Measurements from ENCODE around the gene FPR2.
"Not testable (repeated sequence)": the region's sequence is repeated elsewhere in the genome, so short reads cannot be mapped to it uniquely, and the experiment has no call there.

GRCh38 chr19:51738523-51738922 is 22.5 kb upstream of the FPR2 start:
- not testable (repeated sequence) for TF ChIP-seq CBFB (CRISPR knock-in tag; IDR thresholded peaks at IDR 0.05); ZNF354B (CRISPR knock-in tag; IDR thresholded peaks at IDR 0.05); NFKB2 (CRISPR knock-in tag; IDR thresholded peaks at IDR 0.05; ENCODE audit: borderline replicate concordance); RAD21 (CRISPR knock-in tag; IDR thresholded peaks at IDR 0.05); REPIN1 (CRISPR knock-in tag; IDR thresholded peaks at IDR 0.05; ENCODE audit: borderline replicate concordance, low read depth); ZNF3 (CRISPR knock-in tag; IDR thresholded peaks at IDR 0.05); ZNF274 (CRISPR knock-in tag; IDR thresholded peaks at IDR 0.05); RFX5 (IDR thresholded peaks at IDR 0.05; ENCODE audit: low read depth, low read length); MAX (IDR thresholded peaks at IDR 0.05); HNF4A (CRISPR knock-in tag; IDR thresholded peaks at IDR 0.05); MAFK (conservative IDR thresholded peaks at IDR 0.05 in 1 of 2, IDR thresholded peaks at IDR 0.05 in 1 of 2; ENCODE audit: low read length in 2 of 2); ZNF18 (CRISPR knock-in tag; IDR thresholded peaks at IDR 0.05; ENCODE audit: insufficient replicate concordance); REST (IDR thresholded peaks at IDR 0.05; ENCODE audit: borderline replicate concordance in 1 of 2, low read depth in 1 of 2, low read length in 2 of 2); NFRKB (IDR thresholded peaks at IDR 0.05)

Measured in HepG2 (cell line).